T-helper 17 cell (primary cell): ENCODE results near the gene BORCS8. TPM values are rescaled to one million over a fixed set of nuclear protein-coding genes. Genes with fewer than 3 reads are reported as not detected.

ENCODE experiments used
- ATAC-seq: fragments of 150-1000 bp; cut with Tn5 transposase; 2 replicates; pipeline ENCODE4 v1.10.0; 2021; ENCODE audit warnings: mild to moderate bottlenecking, moderate library complexity
- DNase-seq, 3 donors: peaks; one replicate each; pipeline versions ENCODE4 v3.0.0 to v3.0.0-alpha.2; 2020 to 2021
- H3K9me3 ChIP-seq: one replicate; pipeline ENCODE4 v1.7.0; 2013; ENCODE audit warnings: low read length, mild to moderate bottlenecking; ENCODE audit not compliant: control insufficient read depth, poor library complexity, severe bottlenecking
- H3K27ac Mint-ChIP-seq: one replicate; pipeline ENCODE4 v1.8.0; 2022; ENCODE audit warnings: mild to moderate bottlenecking, moderate library complexity, mixed read lengths
- H3K27me3 Mint-ChIP-seq: one replicate; pipeline ENCODE4 v1.8.0; 2022; ENCODE audit warnings: mixed read lengths
- H3K36me3 Mint-ChIP-seq: one replicate; pipeline ENCODE4 v1.8.0; 2022; ENCODE audit warnings: low read depth, mixed read lengths
- H3K4me1 Mint-ChIP-seq: one replicate; pipeline ENCODE4 v1.8.0; 2022; ENCODE audit warnings: mild to moderate bottlenecking, mixed read lengths
- H3K4me3 Mint-ChIP-seq: one replicate; pipeline ENCODE4 v1.8.0; 2022; ENCODE audit warnings: mild to moderate bottlenecking, moderate library complexity, mixed read lengths
- total RNA-seq, 4 donors: library from RNA in 2 of 4; stranded (reverse) in 2 of 4; gene quantifications; one replicate each; pipeline ENCODE4 v1.2.3 and lab custom pipeline; 2022 to 2026

The BORCS8 gene
- total RNA-seq (10 to 100 TPM; 27.4 to 30.8 TPM), total RNA-seq (lab: John Stamatoyannopoulos, UW) (7.8 to 8.4 reads per million in 2 donors)

DNA sequence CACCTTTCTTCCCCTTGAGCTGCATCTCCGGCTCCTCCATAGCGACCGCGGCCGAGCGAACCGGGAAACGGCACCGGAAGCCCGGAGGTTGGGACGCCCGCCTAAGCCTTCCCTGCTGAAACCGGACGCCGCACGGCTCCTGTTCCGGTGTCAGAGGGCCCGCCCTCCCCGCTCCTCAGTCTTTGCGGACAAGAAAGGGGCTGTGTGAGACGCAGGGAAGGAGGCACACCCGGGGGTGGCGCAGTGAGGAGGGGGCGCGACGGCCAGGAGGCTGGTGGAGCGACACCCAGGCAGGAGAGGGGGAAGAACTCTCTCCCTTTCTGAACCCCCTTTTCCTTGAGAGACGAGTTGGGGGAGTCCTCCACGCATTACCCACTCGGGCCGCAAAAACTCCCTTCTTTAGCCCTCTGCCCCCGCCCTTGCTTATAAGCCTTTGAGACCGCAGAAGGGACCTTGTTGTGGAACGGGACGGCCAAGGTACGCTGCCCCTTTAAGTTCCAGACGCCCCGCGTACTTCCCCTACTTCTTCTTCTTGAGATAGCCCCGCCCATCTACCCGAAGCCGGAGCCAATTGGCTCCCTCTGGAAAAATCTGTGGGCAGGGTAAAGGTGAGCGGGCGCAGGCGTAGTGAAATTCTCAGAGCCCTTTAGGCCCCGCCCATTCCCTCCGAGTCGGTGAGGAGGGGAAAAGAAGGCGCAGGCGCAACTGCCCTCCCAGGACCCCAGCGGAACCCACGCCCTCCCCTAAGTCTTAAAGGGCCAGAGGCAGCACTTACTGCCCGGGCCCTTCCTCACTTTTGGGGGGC is at the start of gene BORCS8, which contains the start of gene RFXANK:
Gene BORCS8 (minus strand): TSS at position 75 of the 805 bp plus-strand sequence. CDS start 35 bp downstream, at position 40.
Gene RFXANK (plus strand): TSS at position 181 of the 805 bp plus-strand sequence. CDS start 1,689 bp downstream, outside the sequence.
- DNase-seq = peak; percentile 93 to 98 (median 95)
- Mint-ChIP-seq H3K27ac (peak within 1 kb of the TSS; percentile 98), H3K36me3 (peaks cover 4% of the 10 kb centered on the region), H3K4me1 (peaks cover 25% of the 10 kb centered on the region), H3K4me3 (peak within 1 kb of the TSS; percentile 99), H3K27me3 (no peaks in the 10 kb centered on the region)
- peak; percentile 91 for ATAC-seq
- H3K9me3 ChIP-seq = no peaks in the 10 kb centered on the region

DNA sequence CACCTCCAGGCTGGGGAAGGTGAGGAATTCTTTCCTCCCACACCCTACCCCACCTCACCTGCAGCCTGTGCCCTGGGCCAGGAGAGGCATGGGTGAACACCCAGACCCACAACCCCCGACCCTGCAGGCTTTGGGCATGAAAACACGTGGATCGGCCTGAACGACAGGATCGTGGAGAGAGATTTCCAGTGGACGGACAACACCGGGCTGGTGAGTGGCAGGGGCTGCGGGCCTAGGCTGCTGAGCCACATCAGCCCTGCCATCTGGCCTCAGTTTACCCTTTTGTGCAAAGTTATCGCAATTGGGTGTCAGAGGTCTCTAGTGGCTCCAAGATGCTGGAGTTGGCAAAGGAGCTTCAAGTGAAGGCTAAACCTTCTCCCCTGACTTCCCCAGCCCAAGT is 48.5 kb upstream of the BORCS8 start:
- no peak for ATAC-seq
- peaks cover 3% of the 10 kb centered on the region for H3K4me1 Mint-ChIP-seq
- H3K9me3 ChIP-seq = no peaks in the 10 kb centered on the region
- no peak overlapping the region for H3K27ac Mint-ChIP-seq
- no peak overlapping the region for H3K4me3 Mint-ChIP-seq
- DNase-seq = no peak
- peaks cover 30% of the 10 kb centered on the region for H3K27me3 Mint-ChIP-seq
- peaks cover 6% of the 10 kb centered on the region for H3K36me3 Mint-ChIP-seq

- Mint-ChIP-seq H3K27me3 (peaks cover 30% of the 10 kb centered on the region), H3K27ac (no peak overlapping the region), H3K4me3 (no peak overlapping the region), H3K36me3 (peaks cover 6% of the 10 kb centered on the region), H3K4me1 (peaks cover 3% of the 10 kb centered on the region)
- no peak for ATAC-seq
- DNase-seq = no peak
- H3K9me3 ChIP-seq = peaks cover under 1% of the 10 kb centered on the region
Observed at GRCh38 chr19:19239675-19240074, 47.7 kb upstream of the BORCS8 start.

DNA sequence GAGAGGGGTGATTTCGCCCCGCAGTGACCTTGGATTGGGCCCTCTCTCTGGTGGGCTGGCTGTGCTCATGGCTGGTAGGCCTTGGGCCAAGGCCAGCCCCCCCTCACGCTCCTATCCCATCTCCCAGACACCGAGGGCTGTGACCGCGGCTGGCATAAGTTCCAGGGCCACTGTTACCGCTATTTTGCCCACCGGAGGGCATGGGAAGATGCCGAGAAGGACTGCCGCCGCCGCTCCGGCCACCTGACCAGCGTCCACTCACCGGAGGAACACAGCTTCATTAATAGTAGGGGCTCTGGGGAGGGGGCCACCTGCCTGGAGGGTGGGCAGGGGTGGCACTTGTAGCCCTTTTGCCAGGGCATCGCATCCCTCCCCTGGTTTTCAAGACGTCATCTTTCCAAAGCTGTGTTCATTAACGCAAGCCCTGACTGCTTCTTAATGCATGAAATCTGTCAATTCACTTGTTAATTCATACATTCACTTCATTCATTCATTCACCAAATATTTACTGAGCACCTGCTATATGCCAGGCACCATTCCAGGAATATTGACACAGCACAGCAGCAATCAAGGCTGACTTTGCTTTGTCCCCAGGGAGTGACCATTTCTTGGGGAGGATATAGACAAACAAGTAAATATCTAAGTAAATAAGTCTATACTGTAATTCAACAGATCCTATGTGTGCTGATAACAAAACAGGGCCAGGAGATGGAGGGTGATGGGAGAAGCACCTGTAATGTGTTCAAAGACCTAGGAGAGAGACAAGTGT is 46.4 kb upstream of the BORCS8 start:
- H3K36me3 Mint-ChIP-seq = peaks cover 6% of the 10 kb centered on the region
- no peak overlapping the region for H3K4me3 Mint-ChIP-seq
- peaks cover 30% of the 10 kb centered on the region for H3K27me3 Mint-ChIP-seq
- H3K27ac Mint-ChIP-seq = no peak overlapping the region
- ATAC-seq (no peak), DNase-seq (no peak)
- H3K9me3 ChIP-seq = peaks cover 4% of the 10 kb centered on the region
- peaks cover 3% of the 10 kb centered on the region for H3K4me1 Mint-ChIP-seq

DNA sequence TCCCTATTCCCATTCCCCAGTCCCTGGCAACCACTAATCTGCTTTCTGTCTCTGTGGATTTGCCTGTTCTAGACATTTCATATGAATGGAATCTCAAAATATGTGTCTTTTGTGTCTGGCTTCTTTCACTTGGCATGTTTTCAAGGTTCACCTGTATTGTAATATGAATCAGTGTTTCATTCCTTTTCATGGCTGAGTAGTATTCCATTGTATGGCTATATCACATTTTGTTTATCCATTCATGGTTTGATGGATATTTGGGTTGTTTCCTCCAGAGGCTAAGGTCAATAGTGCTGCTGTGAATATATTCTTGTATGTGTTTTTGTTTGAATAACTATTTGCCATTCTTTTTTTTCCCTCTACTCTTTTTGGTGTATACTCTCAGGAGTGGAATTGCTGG is 44.2 kb upstream of the BORCS8 start:
- Mint-ChIP-seq H3K27me3 (peaks cover 35% of the 10 kb centered on the region), H3K4me3 (no peak overlapping the region), H3K36me3 (peaks cover 6% of the 10 kb centered on the region), H3K27ac (no peak overlapping the region), H3K4me1 (peaks cover 3% of the 10 kb centered on the region)
- H3K9me3 ChIP-seq = peaks cover 4% of the 10 kb centered on the region
- DNase-seq (no peak), ATAC-seq (no peak)

- peaks cover 4% of the 10 kb centered on the region for H3K9me3 ChIP-seq
- Mint-ChIP-seq H3K4me1 (peaks cover 3% of the 10 kb centered on the region), H3K4me3 (no peak overlapping the region), H3K27me3 (peaks cover 27% of the 10 kb centered on the region), H3K36me3 (peaks cover 3% of the 10 kb centered on the region), H3K27ac (no peak overlapping the region)
- ATAC-seq = no peak
- no peak for DNase-seq
Observed at GRCh38 chr19:19234220-19234816, 42.4 kb upstream of the BORCS8 start.

DNA sequence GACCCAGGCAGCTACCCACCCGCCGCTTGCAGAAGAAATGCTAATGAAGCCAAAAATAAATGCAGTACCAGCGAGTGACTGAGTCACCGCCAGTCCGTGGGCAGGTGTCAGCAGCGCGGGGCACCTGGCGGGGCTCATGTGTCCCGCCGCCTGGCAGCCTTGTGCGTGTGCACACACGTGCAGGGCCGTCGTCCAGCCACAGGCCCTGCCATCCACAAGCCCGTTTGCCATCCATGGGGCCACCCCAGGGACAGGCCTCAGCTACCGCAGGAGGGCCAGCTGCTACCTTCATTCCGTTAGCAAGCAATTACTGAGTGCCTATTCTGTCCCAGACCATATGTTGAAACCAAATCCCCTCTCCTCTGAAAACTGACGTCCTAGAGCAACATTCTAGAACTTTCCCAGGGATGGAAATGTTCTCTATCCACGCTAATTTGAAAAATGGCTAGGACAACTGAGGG is 40.3 kb upstream of the BORCS8 start:
- DNase-seq (no peak), ATAC-seq (no peak)
- no peaks in the 10 kb centered on the region for H3K36me3 Mint-ChIP-seq
- H3K27ac Mint-ChIP-seq = no peak overlapping the region
- H3K4me3 Mint-ChIP-seq = no peak overlapping the region
- H3K27me3 Mint-ChIP-seq = peaks cover 19% of the 10 kb centered on the region
- peaks cover 4% of the 10 kb centered on the region for H3K9me3 ChIP-seq
- no peaks in the 10 kb centered on the region for H3K4me1 Mint-ChIP-seq

DNA sequence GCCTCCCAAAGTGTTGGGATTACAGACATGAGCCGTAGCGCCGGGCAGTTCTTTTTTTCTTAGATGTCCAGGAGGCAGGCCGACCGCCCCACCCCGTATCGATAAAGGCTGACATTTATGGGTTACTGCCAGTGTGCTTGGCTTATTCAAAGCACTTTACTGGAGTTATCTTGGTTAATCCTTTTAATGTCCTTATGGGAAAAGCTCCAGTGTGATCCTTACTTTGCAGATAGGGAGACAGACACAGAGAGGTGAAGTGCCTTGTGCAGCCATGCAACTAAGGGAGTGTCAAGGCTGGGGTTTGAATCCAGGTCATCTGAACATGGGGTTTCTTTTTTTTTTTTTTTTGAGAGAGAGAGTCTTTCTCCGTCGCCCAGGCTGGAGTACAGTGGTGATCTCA is 39.0 kb upstream of the BORCS8 start:
- DNase-seq (no peak), ATAC-seq (no peak)
- Mint-ChIP-seq H3K27me3 (peaks cover 19% of the 10 kb centered on the region), H3K4me1 (no peaks in the 10 kb centered on the region), H3K4me3 (no peak overlapping the region), H3K36me3 (no peaks in the 10 kb centered on the region), H3K27ac (no peak overlapping the region)
- peaks cover 4% of the 10 kb centered on the region for H3K9me3 ChIP-seq

DNA sequence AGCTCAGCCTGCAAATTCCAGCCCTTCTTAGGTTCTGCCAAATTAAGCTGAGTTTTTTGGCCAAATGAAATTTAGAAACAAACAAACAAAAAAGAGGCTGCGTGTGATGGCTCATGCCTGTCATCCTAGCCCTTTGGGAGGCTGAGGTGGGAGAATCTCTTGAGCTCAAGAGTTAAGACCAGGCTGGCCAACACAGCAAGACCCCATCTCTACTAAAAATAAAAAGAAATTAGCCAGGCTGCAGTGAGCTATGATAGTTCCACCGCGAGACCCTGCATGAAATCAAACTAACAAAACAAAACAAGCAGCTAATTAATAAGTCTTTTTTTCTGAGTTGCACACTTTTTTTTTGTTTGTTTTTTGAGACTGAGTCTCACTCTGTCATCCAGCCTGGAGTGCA is 37.7 kb upstream of the BORCS8 start:
- Mint-ChIP-seq H3K27me3 (peaks cover 19% of the 10 kb centered on the region), H3K4me3 (no peak overlapping the region), H3K27ac (no peak overlapping the region), H3K4me1 (peaks cover 4% of the 10 kb centered on the region), H3K36me3 (no peaks in the 10 kb centered on the region)
- peaks cover 4% of the 10 kb centered on the region for H3K9me3 ChIP-seq
- no peak for DNase-seq
- no peak for ATAC-seq

GRCh38 chr19:19227217-19227616 is 35.3 kb upstream of the BORCS8 start:
- ATAC-seq = no peak
- no peak for DNase-seq

DNA sequence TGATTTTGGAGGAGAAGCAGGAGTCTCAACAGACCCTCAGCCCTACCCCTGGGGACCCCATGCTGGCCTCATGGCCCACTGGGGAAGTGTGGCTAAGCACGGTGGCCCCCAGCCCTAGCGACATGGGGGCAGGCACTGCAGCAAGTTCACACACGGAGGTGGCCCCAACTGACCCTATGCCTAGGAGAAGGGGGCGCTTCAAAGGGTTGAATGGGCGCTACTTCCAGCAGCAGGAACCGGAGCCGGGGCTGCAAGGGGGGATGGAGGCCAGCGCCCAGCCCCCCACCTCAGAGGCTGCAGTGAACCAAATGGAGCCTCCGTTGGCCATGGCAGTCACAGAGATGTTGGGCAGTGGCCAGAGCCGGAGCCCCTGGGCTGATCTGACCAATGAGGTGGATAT is 34.7 kb upstream of the BORCS8 start:
- H3K27ac Mint-ChIP-seq = no peak overlapping the region
- no peaks in the 10 kb centered on the region for H3K36me3 Mint-ChIP-seq
- ATAC-seq (no peak), DNase-seq (no peak)
- no peak overlapping the region for H3K4me3 Mint-ChIP-seq
- peaks cover 4% of the 10 kb centered on the region for H3K4me1 Mint-ChIP-seq
- H3K9me3 ChIP-seq = no peaks in the 10 kb centered on the region
- peaks cover 11% of the 10 kb centered on the region for H3K27me3 Mint-ChIP-seq

More at GRCh38 chr19:19227217-19227616, 35.3 kb upstream of the BORCS8 start:
- Mint-ChIP-seq H3K27me3 (peaks cover 17% of the 10 kb centered on the region), H3K4me1 (peaks cover 4% of the 10 kb centered on the region), H3K27ac (no peak overlapping the region), H3K36me3 (no peaks in the 10 kb centered on the region), H3K4me3 (no peak overlapping the region)
- no peaks in the 10 kb centered on the region for H3K9me3 ChIP-seq

DNA sequence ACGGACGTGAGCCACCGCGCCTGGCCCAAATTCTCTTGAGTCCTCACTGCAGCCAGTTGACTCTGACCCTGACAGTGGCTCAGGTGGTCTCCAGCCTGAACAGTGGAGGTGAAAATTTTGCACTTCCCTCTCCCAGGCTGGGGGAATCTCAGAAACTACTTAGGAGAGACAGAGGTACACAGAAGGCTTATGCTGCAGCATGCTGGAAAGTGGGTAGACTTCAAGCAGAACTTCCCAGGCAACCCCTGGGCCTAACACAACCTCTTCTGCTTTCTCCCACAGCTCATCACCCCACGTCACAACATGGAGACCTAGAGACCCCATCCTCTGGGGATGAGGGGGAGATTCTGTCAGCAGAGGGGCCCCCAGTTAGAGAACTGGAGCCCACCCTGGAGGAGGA is 34.3 kb upstream of the BORCS8 start:
- Mint-ChIP-seq H3K4me1 (peaks cover 4% of the 10 kb centered on the region), H3K27me3 (peaks cover 10% of the 10 kb centered on the region), H3K4me3 (peak overlapping the region; percentile 49), H3K27ac (no peak overlapping the region), H3K36me3 (no peaks in the 10 kb centered on the region)
- H3K9me3 ChIP-seq = no peaks in the 10 kb centered on the region
- ATAC-seq = no peak
- no peak for DNase-seq
